Measurements from ENCODE around the gene ELOVL7.
"Not testable (repeated sequence)": the region's sequence is repeated elsewhere in the genome, so short reads cannot be mapped to it uniquely, and the experiment has no call there.

The ELOVL7 gene

DNA sequence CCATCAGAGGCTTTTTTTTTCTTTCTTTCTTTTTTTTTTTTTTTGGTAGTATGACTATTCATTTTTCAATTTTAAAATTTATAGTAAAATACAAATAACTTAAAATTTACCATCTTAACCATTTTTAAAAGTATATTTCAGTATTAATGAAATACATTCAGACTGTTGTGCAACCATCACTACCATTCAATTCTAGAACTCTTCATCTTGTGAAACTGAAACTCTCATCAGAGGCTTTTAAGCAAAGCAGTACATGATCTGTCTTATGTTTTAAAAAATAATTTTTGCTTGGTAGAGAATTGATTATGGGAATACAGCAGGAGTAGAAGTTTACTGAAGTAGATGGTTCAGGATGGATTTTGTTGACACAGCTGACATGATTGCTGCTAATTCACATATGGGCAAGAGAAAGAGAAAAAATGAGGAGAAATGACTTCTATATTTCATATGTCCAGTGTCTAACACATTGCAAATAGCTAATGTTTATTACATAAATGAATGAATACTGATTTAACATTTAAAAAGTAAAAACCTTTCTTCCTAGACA is 13.4 kb downstream of the ELOVL7 start:
- no peak for DNase-seq (ENCODE audit: low read depth)

DNA sequence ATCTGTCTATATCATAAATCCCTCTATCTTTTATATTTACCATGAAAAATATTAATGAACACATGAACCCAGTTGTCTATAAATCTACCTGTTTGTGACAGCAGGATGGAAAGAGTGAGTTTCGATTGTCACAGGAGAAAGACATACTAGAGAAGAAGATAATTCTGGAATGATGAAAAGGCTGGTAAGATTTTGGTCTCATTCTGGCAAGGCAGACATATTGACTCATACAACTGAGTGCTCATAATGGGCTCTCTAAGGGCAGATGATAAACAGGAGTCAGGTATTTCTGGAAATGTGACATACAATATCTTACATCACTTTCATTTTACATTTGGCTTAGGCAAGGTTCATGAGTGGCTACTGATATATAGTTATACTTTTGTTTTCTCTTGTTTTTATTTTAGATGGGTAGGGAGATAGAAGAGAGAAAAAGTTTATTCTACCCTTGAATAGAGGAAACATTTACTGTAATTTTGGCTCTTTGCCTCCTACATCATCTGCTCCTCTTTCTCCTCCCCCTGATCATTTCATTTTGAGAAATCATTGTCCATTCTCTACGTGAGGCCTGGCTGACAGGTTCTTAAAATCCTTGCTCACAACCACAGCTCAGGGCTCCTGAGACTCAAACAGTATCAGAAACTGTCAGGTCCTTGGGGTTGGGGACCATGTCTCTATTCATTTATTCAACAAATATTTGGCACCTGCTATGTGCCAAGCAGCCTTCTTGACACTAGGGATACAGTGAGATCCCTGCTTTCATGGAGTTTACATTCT is 14.4 kb downstream of the ELOVL7 start:
- DNase-seq (ENCODE audit: low read depth): no peak

DNA sequence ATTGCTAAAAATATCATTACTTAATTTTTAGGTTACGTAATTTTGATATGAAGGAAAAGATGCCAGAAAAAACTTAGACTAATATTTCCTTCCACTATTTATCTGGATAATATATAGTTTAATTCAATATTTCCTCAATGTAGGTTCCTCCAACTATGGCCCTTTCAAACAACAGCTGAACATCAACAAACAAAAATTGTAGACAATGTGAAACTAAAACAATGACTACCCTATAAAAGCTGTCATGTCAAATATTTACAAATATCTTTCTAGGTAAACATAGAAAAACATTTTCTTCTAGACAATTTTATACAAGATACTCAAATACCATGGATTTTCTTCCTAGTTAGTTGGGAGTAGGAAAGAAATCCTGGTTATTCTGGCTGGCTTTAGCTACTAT is 16.9 kb downstream of the ELOVL7 start:
- DNase-seq (ENCODE audit: low read depth): no peak

DNA sequence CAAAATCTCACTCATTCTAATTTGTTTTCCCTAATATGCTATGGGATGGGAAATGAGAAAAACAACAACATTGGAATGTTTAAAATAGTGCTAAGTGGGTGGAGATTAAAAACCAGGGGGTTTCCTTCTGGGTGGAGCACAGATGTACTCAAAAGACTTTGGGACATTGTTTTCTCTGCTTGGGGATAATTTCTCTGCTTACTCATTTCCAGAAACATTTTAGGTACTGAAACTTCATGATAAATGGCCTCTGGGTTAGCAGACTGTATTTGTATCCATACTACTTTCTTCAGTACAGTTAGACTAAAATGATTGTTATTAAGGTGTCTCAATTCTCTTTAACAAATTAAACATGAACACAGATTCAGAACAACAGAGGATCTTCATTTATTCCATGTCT is 17.4 kb downstream of the ELOVL7 start:
- no peak for DNase-seq (ENCODE audit: low read depth)

DNA sequence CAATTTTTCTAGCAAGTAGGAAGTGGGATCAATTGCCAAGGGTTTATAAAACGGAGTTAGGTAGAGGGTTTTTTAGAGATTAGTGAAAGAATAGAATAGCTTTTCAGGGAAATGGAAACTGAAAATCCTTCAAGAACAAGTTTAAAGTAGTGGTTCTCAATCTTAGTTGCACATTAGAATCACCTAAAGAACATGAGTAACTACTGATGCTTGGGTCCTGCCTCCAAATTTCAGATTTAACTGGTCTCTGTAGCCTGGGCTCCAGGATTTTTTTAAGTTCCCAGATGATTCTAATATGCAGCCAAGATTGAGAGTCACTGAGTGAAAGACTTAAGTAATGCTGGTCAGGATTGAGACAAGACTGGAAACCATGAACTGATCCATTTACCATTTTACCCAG is 20.5 kb downstream of the ELOVL7 start:
- no peak for DNase-seq (ENCODE audit: low read depth)

DNA sequence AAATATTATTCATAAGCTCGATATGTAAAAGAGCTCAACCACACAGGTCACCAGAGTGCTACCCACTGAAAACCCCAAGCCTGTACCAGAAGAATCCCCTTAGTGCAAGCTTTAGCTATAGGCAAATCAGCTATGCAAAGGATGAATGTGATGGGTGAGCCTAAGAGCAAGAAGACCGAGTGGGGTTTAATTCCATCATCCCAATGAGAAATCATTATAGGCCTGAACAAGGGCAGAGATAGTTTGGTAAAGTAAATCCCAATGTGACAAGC is 21.8 kb downstream of the ELOVL7 start:
- DNase-seq (ENCODE audit: low read depth): no peak

DNA sequence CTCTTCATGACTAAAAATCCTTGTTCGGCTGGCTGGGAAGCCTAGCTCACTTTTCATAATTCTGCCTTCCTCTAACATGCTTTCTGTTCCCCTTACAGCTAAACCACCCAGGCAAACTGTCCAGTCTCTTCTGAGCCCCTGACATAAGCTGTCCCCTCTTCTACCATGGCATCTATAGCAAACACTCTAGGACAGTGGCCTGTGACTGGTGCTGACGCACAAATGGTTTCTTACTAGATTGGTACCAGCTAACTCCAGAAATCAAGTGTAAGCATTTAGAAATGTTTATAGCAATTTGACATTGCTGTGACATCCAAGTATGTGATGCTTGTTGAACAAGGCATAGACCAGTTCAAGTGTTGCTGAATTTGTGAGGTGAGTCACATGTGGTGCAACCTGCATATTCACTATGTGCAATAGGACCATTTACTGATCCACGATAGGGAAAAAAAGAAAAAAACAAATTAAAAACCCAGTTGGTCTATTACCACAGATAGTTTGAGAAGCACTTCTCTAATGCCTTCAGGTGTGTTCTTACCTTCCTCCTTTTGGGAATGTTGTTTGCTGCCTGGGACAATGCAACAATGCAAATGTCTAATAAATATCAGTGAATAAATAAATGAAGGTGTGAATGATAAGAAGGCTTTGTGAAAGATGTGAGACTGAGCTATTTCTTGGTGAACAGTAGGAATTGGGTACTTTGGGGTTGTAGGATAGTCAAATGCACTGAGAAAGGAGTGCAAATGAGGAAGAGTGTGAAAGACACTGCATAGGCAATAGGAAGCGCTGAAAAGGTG is 22.4 kb downstream of the ELOVL7 start:
- DNase-seq (ENCODE audit: low read depth): no peak

DNA sequence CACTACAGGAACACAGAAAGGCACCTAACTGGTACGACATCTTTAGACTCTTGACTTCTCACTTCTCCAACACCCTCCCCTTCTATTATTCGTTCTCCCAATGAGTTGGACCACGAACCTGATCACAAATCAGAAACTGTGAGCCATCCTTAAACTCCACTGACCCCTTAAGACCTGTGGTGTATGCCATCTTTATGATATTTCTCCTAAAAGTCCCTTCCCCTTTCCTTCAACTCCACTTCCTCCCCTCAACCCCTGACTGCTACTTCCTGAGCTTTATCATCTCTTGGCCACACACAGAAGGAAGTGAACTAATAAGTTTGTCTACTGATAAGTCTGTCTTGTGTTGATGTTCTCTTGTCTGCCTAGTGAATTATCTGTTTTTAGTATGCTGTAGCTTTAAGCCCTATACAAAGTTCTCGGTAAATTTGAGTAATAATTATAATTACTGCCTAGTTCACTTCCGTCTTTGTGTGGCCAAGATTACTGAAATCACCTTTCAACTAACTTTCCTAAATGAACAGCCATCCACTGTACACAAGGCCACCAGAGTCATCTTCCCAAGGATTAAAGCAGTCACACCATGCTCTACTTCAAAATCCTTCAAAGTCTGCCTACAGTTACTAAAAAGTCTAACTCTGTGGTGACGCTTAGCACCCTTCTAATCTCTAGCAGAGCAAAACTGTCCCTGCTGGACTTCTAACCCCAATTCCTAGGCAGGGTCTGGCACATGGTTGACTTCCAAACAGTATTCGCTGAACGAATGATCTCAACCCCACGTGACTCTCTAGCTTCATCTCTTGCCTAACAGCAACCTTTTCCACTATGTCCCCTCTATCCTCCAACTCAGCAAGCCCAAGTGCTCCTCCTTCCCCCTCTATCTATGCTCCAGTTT is 23.2 kb downstream of the ELOVL7 start:
- no peak for DNase-seq (ENCODE audit: low read depth)

DNA sequence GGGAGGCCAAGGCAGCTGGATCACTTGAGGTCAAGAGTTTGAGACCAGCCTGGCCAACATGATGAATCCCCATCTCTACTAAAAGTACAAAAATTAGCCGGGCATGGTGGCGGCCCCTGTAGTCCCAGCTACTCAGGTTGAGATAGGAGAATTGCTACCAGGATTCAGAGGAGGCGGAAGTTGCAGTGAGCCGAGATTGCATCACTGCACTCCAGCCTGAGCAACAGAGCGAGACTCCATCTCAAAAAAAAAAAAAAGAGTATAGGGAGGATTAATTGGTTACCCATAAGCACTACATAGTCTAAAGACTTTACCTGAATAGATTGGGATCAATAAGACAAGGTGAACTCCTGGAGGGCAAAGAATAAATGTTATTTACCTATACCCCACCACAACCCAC is 27.9 kb downstream of the ELOVL7 start:
- not testable (repeated sequence) for DNase-seq (ENCODE audit: low read depth)

DNA sequence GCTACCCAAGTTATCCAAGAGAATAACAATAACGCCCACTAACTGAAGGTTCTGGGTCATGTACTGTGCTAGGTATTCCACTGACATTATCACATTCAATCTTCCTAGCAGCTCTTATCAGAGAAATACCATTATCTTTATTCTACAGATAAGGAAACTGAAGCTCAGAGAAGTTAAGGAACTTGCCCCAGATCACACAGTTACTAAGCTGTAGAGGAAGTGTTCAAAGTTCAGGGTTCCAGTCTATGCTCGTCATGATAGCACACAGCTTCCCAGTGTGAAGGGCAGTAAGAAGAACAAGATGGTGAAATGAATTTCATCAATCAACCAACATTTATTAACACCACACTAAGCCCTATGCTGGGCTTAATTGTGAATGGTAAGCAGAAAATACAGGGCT is 29.6 kb downstream of the ELOVL7 start:
- no peak for DNase-seq (ENCODE audit: low read depth)

DNA sequence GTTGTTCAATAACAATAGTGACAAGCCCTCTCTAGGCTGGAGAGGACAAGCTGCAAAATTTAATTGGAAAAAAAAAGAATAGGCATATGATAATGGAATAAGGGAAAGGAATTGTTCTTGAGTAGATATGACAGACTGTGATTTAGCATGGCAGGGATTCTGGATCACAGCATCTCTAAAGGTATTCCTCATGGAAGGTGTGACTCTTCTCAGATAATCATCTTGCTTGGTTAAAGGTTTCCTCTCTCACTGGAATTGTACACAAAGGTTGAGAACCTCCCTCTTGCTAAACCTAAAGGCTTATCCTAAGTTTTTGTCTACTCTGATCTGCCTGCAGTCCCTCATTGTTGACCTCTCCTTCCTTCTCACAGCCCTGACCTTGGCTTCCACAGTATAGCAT is 31.6 kb downstream of the ELOVL7 start:
- no peak for DNase-seq (ENCODE audit: low read depth)

DNA sequence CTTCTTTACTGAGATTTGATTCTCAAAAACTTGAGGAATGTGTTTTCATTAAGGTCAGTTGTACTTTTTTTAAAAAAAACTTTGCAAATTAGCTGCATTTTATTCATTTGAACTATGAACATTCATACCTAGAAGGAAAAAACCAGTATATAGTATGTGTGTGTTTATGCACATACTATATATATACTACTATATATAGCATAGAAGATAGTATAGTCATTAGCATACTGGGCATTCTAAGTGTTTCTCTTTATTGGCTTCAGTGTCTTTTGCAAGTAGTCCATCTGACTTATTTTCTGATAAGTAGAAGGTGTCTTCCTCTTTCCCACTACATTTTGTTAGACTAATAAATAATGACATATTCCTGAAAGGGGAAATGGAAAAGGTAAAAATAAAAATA is 33.0 kb downstream of the ELOVL7 start:
- DNase-seq (ENCODE audit: low read depth): no peak

DNA sequence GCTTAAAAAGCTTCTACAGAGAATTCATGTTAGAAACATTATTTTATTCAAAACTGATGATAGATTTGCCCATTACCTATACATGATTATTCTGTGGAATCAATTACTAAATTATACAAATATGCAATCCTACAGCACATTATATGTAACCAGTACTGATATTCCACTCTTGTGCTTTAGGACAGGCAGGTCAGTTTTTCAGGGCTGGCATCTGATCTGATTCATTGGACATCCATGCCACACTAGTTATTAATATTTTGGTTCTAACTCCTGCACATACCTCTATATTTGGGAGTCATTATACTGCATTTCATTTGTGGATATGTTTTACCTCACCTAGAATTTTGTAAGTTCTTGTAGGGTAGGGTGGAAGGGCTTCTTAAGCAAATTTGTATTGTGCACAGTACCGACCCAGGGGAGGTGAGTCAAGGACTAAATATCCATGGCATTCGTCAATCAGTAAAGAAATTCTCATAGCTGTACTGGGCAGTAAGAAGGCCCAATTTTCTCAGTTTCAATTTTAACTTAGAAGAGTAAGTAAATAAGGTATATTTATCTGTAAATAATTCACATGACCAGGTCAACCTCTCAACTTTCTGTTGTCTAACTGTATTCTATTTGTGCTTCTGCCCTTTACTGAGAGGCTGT is 33.5 kb downstream of the ELOVL7 start:
- DNase-seq (ENCODE audit: low read depth): no peak

DNA sequence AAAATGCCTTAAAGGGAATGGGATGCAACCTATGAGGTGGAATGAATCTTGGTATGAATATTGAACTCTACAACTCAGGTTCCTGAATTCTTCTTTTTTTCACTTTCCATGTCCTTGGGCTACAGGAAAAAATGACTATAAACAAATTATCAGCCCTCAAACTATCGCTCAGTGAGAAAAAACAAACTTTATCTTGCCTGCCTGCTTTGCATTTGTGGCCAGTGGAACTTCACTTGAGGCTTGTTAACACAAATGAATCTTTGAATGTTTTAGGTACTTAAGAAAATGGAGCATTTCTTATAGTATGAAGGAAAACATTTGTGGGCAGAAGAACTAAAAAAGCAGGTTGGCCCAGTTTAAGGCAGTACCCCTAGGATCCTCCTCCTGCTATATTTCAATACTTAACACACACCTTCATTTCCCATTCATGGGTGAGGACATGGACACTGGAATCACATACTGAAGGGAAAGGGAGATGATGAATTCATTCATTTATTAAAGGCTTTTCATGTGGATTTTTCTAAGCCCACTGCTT is 34.1 kb downstream of the ELOVL7 start:
- no peak for DNase-seq (ENCODE audit: low read depth)

DNA sequence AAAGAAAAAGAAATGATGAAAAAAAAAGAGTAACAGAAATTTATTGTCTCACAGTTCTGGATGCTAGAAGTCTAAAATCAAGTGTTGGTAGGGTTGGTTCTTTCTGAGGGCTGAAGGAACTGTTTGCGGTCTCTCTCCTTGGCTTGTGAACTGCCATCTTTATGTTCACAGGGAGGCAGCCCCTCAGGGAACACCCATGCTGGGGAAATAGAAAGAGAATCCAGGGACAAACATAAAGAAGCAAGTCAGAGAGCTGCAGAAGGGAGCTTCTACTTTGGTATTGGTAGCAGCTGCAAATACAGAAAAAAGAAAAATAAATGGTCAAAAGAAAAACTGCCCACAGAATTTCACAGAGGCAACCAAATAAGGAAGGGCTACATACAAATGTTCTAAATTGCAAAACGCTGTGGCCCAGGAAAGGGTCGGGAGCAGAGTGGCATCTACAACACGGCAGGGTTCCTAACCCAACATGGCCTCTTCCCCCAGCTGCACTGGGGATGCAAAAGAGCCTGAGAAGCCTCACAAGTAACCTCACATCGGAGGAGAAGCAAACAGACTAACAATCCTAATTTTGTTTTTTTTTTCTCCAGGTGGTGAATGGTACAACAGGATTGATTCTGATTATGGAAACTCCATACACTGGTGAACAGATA is 37.4 kb downstream of the ELOVL7 start:
- no peak for DNase-seq (ENCODE audit: low read depth)

DNA sequence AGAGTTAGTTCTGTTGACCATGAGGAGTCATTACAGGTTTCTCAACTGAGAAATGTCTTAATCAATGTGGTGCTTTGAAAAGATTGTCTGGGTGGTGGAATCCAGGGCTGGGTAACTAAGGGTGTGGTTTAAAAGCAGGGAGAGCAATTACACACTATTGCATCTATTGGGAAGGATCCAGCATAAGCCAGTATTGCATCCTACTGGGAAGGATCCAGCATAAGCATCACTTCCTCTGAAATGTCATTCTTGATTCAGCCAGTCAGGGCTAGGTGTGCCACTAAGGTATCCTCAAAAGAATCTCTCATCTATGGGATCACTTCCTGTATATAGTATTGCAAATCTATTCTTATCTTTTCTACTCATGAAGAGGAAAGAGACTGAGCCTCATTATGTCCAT is 38.6 kb downstream of the ELOVL7 start:
- no peak for DNase-seq (ENCODE audit: low read depth)

DNA sequence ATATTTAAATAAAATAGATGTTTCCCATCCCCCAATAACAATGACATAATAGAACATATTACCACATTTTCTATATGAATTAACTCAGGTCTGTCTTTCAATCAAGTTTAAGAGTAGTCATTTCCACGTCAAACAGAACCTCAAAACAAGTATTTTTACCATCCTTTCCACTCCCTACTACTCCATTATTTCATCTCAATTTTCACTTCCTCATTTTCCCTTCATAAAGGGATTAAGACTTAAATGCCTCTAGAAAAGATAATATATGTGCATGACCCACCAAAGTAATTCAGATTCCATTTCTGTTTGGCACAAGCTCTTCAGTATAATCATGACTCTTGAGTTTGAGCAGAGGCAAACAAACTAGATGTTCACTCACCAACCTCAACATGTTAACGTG is 40.4 kb downstream of the ELOVL7 start:
- no peak for DNase-seq (ENCODE audit: low read depth)

DNA sequence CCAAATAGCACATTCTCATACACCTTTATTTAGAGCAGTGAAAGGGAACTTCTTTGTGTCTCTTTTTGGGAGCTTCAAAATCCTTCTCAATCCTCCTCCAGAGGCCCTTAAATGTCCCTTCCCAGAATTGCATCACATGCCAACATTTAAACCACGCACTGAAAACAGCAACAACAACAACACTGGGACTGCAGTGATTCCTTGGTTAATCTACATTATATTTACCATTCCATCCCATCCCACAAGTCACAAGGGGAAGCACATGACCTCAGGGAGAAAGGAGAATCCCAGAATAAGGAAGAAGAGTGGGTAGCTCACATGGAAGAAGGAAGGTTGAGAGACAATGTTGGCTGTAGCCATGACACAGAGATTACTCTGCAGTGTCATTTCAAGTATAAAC is 41.1 kb downstream of the ELOVL7 start:
- no peak for DNase-seq (ENCODE audit: low read depth)

DNA sequence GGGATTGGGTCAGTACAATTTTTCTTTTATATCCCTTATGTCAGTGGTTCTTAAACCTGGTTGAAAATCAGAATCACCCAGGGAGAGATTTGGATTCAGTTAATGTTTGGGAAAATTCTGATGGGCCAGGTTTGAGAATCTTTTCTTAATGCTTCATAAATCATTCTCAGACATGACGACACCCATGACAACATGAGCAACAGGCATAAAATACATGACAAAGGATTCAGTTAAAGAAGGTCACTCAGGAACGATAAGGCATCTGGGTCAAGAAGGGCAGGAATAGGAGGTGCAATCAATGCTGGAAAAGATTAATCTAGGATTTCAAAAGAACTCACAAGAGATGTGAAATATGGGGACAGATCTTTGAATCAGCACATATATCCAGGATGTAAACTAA is 41.8 kb downstream of the ELOVL7 start:
- no peak for DNase-seq (ENCODE audit: low read depth)

DNA sequence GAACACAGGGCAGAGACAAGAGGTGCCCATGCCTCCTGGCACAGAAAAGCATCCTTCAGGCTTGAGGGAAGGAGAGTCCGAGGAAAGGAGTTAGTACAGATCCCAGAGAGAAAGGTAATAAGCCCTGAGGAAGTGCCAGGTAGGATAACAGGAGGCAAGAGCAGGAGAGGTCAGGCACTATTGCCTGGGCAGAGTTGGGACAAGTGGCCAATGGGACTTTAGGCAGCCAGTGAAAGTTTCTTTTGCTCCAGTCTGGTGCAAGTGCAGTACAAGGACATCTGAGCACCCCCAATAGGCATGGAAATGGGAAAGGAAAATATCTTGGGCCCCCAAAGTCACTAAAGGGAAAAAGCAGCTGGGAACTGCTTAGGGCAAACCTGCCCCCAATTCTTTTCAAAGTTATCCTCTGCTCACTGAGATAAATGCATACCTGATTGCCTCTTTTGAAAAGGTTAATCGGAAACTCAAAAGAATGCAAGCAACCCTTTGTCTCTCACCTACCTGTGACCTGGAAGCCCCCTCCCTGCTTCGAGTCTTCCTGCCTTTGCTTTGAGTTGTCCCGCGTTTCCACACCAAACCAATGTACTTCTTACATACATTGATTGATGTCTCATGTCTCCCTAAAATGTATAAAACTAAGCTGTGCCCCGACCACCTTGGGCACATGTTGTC is 46.5 kb downstream of the ELOVL7 start:
- no peak for DNase-seq (ENCODE audit: low read depth)
